ENCODE results near the gene ADAM19. TPM values are rescaled to one million over a fixed set of nuclear protein-coding genes. Genes with fewer than 3 reads are reported as not detected.

ADAM19 gene, protein sequence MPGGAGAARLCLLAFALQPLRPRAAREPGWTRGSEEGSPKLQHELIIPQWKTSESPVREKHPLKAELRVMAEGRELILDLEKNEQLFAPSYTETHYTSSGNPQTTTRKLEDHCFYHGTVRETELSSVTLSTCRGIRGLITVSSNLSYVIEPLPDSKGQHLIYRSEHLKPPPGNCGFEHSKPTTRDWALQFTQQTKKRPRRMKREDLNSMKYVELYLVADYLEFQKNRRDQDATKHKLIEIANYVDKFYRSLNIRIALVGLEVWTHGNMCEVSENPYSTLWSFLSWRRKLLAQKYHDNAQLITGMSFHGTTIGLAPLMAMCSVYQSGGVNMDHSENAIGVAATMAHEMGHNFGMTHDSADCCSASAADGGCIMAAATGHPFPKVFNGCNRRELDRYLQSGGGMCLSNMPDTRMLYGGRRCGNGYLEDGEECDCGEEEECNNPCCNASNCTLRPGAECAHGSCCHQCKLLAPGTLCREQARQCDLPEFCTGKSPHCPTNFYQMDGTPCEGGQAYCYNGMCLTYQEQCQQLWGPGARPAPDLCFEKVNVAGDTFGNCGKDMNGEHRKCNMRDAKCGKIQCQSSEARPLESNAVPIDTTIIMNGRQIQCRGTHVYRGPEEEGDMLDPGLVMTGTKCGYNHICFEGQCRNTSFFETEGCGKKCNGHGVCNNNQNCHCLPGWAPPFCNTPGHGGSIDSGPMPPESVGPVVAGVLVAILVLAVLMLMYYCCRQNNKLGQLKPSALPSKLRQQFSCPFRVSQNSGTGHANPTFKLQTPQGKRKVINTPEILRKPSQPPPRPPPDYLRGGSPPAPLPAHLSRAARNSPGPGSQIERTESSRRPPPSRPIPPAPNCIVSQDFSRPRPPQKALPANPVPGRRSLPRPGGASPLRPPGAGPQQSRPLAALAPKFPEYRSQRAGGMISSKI
- total RNA-seq: 10 to 100 TPM; 26.5 to 26.8 TPM
- 4.1 TPM for polyA plus RNA-seq

DNA sequence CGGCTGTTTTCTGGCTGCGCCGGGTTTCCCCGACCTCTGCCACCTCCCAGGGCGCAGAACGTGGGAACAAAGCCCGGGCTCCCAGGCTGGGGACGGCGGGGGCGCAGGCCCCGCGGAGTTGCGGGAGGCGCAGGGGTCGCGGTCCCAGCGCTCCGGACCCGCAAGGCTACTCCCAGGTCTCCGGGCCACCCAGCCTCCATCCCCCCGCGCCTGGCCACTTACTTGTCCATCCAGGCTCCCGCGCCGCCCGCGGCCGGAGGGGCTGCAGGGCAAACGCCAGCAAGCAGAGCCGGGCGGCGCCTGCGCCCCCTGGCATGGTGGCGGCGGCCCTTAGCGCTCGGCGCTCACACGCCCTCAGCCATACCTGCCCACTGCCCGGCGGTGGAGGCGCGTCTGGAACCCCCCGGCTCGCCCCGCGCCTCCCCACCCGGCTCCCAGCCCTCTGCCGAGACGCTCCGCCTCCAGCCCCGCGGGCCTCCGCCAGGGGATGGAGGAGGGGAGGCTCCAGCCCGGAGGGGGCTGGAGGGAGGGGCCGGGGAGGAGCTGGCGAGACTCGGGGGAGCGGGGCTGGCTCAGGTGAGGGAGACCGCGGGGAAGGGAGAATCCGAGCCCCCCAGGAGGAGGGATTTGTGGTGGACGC lies at the start of gene ADAM19:
ADAM19 (minus strand) TSS at position 395 of the 640 bp plus-strand sequence; CDS start at position 316, 79 bp downstream.
- POLR2A ChIA-PET: no interaction called here

DNA sequence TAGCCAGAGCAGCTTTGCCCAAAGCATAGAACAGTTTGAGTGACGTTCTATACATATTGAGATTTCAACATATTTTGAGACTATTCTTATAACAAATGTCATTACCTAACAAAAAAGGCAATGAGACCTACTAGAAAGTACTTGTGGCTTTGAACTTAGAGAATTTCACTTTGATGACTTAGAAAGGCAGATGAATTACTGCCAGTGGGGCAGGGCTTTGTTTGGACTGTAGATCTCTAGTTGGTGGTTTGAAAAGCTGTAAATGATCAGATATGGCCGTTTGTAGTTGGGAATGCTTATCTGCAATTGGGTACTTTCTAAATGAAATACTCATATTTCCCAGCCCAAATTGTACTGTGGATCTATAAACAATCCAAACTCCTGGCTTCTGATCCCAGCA lies 48.6 kb upstream of the ADAM19 start:
- POLR2A ChIA-PET: no interaction called here
- Mint-ChIP-seq H3K27ac (no peak overlapping the region), H3K4me3 (no peak overlapping the region)

More for the DNA sequence above, at the start of gene ADAM19:
- CTCF ChIA-PET: no interaction called here
- Histone ChIP-seq H3K4me3 (ENCODE audit: low read length) (peak within 1 kb of the TSS; percentile 81), H3K4me1 (ENCODE audit: insufficient read depth, low read length) (peaks cover 17% of the 10 kb centered on the region), H3K9me3 (ENCODE audit: low read length) (no peaks in the 10 kb centered on the region), H3K27ac (ENCODE audit: low read depth, low read length) (peak within 1 kb of the TSS; percentile 39), H3K36me3 (ENCODE audit: insufficient read depth, low read length) (no peaks in the 10 kb centered on the region), H3K27me3 (ENCODE audit: insufficient read depth, low read length, poor library complexity, severe bottlenecking) (no peaks in the 10 kb centered on the region)
- H3K27ac Mint-ChIP-seq: peak within 1 kb of the TSS; percentile 61 to 97 (median 90)
- peak within 1 kb of the TSS; percentile 94 to 100 (median 97) for H3K4me3 Mint-ChIP-seq
- DNase-seq: peak in 4 of 5 donors; percentile 33 to 60 (median 38)
- H3K36me3 Mint-ChIP-seq: peaks cover 0 to 3% (median 0%) of the 10 kb centered on the region in 3 donors
- peaks cover 2 to 17% of the 10 kb centered on the region in 2 donors for H3K27me3 Mint-ChIP-seq
- no peaks in the 10 kb centered on the region for H3K9me3 Mint-ChIP-seq
- H3K4me1 Mint-ChIP-seq: peaks cover 36 to 58% (median 48%) of the 10 kb centered on the region in 3 donors

DNA sequence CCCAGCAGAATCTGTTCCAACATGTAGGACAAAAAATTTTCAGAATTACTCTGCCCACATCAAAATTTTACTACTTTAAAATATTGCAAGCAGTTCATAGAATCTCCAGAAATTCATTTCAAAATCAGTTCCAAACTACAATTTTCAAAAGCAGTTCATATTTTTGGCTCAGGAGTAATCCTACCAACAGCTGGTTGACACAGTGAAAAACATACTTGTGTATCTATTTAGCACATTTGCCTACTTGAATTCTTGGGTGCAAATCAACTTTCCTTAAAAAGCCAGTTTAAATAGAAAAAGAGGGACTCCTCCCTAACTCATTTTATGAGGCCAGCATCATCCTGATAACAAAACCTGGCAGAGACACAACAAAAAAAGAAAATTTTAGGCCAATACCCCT lies 45.2 kb upstream of the ADAM19 start:
- Histone ChIP-seq H3K4me1 (ENCODE audit: insufficient read depth, low read length) (no peaks in the 10 kb centered on the region), H3K9me3 (ENCODE audit: low read length) (no peaks in the 10 kb centered on the region), H3K4me3 (ENCODE audit: low read length) (no peak overlapping the region), H3K27ac (ENCODE audit: low read depth, low read length) (no peak overlapping the region), H3K36me3 (ENCODE audit: insufficient read depth, low read length) (no peaks in the 10 kb centered on the region), H3K27me3 (ENCODE audit: insufficient read depth, low read length, poor library complexity, severe bottlenecking) (no peaks in the 10 kb centered on the region)
- no peaks in the 10 kb centered on the region for H3K4me1 Mint-ChIP-seq
- ChIA-PET CTCF (no interaction called here), POLR2A (no interaction called here)
- peaks cover 0 to 18% (median 0%) of the 10 kb centered on the region in 3 donors for H3K36me3 Mint-ChIP-seq
- H3K27ac Mint-ChIP-seq: no peak overlapping the region
- peaks cover 0 to 5% (median 3%) of the 10 kb centered on the region in 5 donors for H3K9me3 Mint-ChIP-seq
- no peak for DNase-seq
- no peak overlapping the region for H3K4me3 Mint-ChIP-seq
- peaks cover 4% of the 10 kb centered on the region in 2 donors for H3K27me3 Mint-ChIP-seq

More for the DNA sequence above, 48.6 kb upstream of the ADAM19 start:
- H3K27me3 ChIP-seq (ENCODE audit: insufficient read depth, low read length, poor library complexity, severe bottlenecking): no peaks in the 10 kb centered on the region
- no peaks in the 10 kb centered on the region for H3K4me1 Mint-ChIP-seq
- no peak overlapping the region for H3K4me3 ChIP-seq (ENCODE audit: low read length)
- H3K9me3 Mint-ChIP-seq: peaks cover 0 to 5% (median 3%) of the 10 kb centered on the region in 5 donors
- CTCF ChIA-PET: no interaction called here
- H3K27ac ChIP-seq (ENCODE audit: low read depth, low read length): no peak overlapping the region
- no peaks in the 10 kb centered on the region for H3K4me1 ChIP-seq (ENCODE audit: insufficient read depth, low read length)
- H3K36me3 ChIP-seq (ENCODE audit: insufficient read depth, low read length): no peaks in the 10 kb centered on the region
- no peaks in the 10 kb centered on the region for H3K9me3 ChIP-seq (ENCODE audit: low read length)
- H3K27me3 Mint-ChIP-seq: peaks cover 0 to 4% of the 10 kb centered on the region in 2 donors
- H3K36me3 Mint-ChIP-seq: peaks cover 0 to 18% (median 0%) of the 10 kb centered on the region in 3 donors
- no peak for DNase-seq

DNA sequence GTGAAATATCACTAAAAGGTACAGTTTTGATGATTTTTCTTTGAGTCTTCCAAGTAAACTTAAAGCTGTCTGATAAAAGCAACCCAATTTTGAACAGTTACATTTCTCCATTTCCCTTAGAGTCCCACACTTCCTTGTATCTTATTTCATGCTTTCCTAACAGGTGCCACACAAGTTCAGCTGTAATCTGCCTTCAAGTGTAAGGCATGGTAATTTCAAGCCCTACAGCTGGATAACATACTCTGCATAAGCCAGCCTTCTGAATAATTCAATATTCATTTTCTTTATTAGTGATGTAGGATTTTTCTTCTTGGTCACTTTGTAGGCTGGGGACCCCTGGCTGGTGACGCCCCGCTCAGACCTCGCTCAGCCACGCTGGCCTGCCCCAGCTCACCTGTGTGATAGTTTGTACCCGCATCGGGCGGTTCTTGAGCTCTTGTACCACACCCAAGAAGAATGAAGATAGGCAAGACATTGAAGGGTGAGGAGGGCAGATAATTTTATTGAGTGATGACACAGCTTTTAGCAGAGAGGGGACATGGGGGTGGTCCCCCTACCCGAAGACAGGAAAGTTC lies 42.7 kb upstream of the ADAM19 start:
- POLR2A ChIA-PET: interaction anchor here (0.7 kb wide), 1 partner anchor 13 kb away, joined by 9 read pairs; no protein-coding TSS in a partner anchor
- Mint-ChIP-seq H3K27ac (peak overlapping the region in 2 of 8 donors; percentile 31 to 47), H3K36me3 (peaks cover 0 to 18% (median 2%) of the 10 kb centered on the region in 3 donors), H3K27me3 (peaks cover 4 to 7% of the 10 kb centered on the region in 2 donors), H3K4me1 (peaks cover 10 to 13% (median 11%) of the 10 kb centered on the region in 3 donors), H3K9me3 (peaks cover 0 to 5% (median 3%) of the 10 kb centered on the region in 5 donors), H3K4me3 (no peak overlapping the region)
- no peaks in the 10 kb centered on the region for H3K27me3 ChIP-seq (ENCODE audit: insufficient read depth, low read length, poor library complexity, severe bottlenecking)
- no peaks in the 10 kb centered on the region for H3K9me3 ChIP-seq (ENCODE audit: low read length)
- CTCF ChIA-PET: interaction anchor here (0.7 to 1.5 kb wide), 2 partner anchors 83 to 290 kb away, joined by 3 read pairs; no protein-coding TSS in a partner anchor
- H3K4me3 ChIP-seq (ENCODE audit: low read length): no peak overlapping the region
- H3K27ac ChIP-seq (ENCODE audit: low read depth, low read length): no peak overlapping the region
- H3K36me3 ChIP-seq (ENCODE audit: insufficient read depth, low read length): no peaks in the 10 kb centered on the region
- no peak for DNase-seq
- H3K4me1 ChIP-seq (ENCODE audit: insufficient read depth, low read length): peaks cover 9% of the 10 kb centered on the region

DNA sequence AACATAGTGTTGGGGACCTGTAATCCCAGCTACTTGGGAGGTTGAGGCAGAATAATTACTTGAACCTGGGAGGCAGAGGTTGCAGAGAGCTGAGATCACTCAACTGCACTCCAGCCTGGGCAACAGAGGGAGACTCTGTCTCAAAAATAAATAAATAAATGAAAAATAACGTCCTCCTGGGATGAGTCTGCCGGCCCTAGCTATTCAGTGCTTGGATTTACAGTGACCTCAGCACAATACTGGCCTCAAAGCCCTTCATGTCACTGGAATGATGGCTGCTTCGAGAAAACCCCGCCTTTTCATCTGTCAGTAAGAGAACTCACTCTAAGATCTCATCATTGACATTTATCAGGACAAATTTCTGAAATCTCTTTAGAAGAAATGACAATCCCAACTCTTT lies 41.2 kb upstream of the ADAM19 start:
- Histone ChIP-seq H3K27me3 (ENCODE audit: insufficient read depth, low read length, poor library complexity, severe bottlenecking) (no peaks in the 10 kb centered on the region), H3K9me3 (ENCODE audit: low read length) (no peaks in the 10 kb centered on the region), H3K4me1 (ENCODE audit: insufficient read depth, low read length) (peaks cover 18% of the 10 kb centered on the region), H3K4me3 (ENCODE audit: low read length) (no peak overlapping the region), H3K27ac (ENCODE audit: low read depth, low read length) (no peak overlapping the region), H3K36me3 (ENCODE audit: insufficient read depth, low read length) (no peaks in the 10 kb centered on the region)
- ChIA-PET POLR2A (no interaction called here), CTCF (no interaction called here)
- Mint-ChIP-seq H3K9me3 (no peaks in the 10 kb centered on the region), H3K27me3 (peaks cover 4 to 7% of the 10 kb centered on the region in 2 donors), H3K27ac (no peak overlapping the region), H3K36me3 (peaks cover 0 to 9% (median 2%) of the 10 kb centered on the region in 3 donors), H3K4me1 (peaks cover 13 to 22% (median 20%) of the 10 kb centered on the region in 3 donors), H3K4me3 (no peak overlapping the region)
- no peak for DNase-seq

DNA sequence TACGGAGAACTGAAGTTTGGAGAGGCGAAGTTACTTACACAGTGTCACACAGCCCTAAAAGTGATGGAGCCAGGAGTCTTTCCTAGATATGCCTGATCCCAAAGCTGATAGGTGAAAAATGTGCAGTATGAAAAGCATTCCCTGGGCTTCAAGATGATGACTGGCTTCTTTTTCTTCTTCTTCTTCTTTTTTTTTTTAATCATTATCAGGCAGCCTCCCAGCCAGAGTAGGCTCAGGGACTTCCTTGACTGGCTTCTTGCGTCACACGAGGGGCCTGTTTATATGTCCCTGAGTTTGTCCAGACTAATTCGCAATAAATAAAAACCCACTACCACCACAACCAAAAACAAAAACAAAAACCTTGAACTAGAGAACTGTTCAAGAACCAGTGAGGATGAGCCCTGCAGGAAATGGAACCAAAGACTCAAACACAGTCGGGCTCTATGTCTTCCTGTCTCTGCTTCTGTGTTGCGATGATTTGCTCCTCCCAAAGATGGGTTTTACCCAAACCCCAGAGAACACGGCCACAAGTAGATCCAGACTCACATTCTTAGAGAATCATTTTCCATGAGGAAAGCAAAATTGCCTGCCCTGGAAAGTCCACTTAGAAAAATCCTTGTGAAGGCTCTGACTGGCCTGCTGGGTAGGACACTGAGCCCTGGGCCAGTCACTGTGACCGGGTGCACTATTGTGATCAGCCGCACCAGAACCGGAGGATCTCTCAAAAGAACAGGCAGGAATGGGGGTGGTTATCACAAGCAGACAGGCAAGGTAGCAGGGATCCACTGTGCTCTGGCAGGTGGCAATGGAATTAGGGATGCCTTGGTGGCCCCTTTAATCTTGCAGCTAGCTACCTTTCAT lies 38.0 kb upstream of the ADAM19 start:
- POLR2A ChIA-PET: no interaction called here
- no peak overlapping the region for H3K4me3 ChIP-seq (ENCODE audit: low read length)

More for the DNA sequence above, 38.0 kb upstream of the ADAM19 start:
- H3K36me3 Mint-ChIP-seq: peaks cover 0 to 2% (median 0%) of the 10 kb centered on the region in 3 donors
- Histone ChIP-seq H3K9me3 (ENCODE audit: low read length) (no peaks in the 10 kb centered on the region), H3K27me3 (ENCODE audit: insufficient read depth, low read length, poor library complexity, severe bottlenecking) (no peaks in the 10 kb centered on the region), H3K4me1 (ENCODE audit: insufficient read depth, low read length) (peaks cover 26% of the 10 kb centered on the region), H3K27ac (ENCODE audit: low read depth, low read length) (peak overlapping the region; percentile 10), H3K36me3 (ENCODE audit: insufficient read depth, low read length) (no peaks in the 10 kb centered on the region)
- H3K4me3 Mint-ChIP-seq: peak overlapping the region; percentile 13 to 72 (median 61)
- H3K27ac Mint-ChIP-seq: peak overlapping the region; percentile 46 to 87 (median 69)
- no peaks in the 10 kb centered on the region for H3K9me3 Mint-ChIP-seq
- peaks cover 0 to 6% of the 10 kb centered on the region in 2 donors for H3K27me3 Mint-ChIP-seq
- DNase-seq: no peak
- CTCF ChIA-PET: interaction anchor here (1.1 kb wide), 1 partner anchor 38 kb away, joined by 5 read pairs; the partner anchor contains the start of gene SOX30
- H3K4me1 Mint-ChIP-seq: peaks cover 25 to 38% (median 34%) of the 10 kb centered on the region in 3 donors

All from CD8-positive, alpha-beta memory T cell (primary cell).